Trophoblast cell (in vitro differentiated cells and primary cell): ENCODE data around the gene NAT16.
A peak's percentile ranks its signal among the peaks of the same experiment; 100 is the strongest.

Experiments used
- DNase-seq, 2 donors: peaks; one replicate each; pipeline ENCODE4 v3.0.0-alpha.2; 2016
- H2AFZ ChIP-seq: 2 replicates; pipeline ENCODE4 v1.6.1; 2013; ENCODE audit warnings: low read length, moderate library complexity, mild to moderate bottlenecking; ENCODE audit not compliant: insufficient read depth, poor library complexity
- H2AK5ac ChIP-seq: 2 replicates; pipeline ENCODE4 v1.6.1; 2013; ENCODE audit warnings: mild to moderate bottlenecking, low read length
- H2BK120ac ChIP-seq: 2 replicates; pipeline ENCODE4 v1.6.1; 2013; ENCODE audit warnings: low read length, mild to moderate bottlenecking, moderate library complexity; ENCODE audit not compliant: insufficient read depth, poor library complexity
- H2BK12ac ChIP-seq: 2 replicates; pipeline ENCODE4 v1.6.1; 2013; ENCODE audit warnings: mild to moderate bottlenecking, low read length, moderate library complexity
- H2BK5ac ChIP-seq: 2 replicates; pipeline ENCODE4 v1.6.1; 2013; ENCODE audit warnings: low read length, low read depth, moderate library complexity, mild to moderate bottlenecking; ENCODE audit not compliant: poor library complexity
- H3K14ac ChIP-seq: 2 replicates; pipeline ENCODE4 v1.6.1; 2013; ENCODE audit warnings: mild to moderate bottlenecking, low read length
- H3K18ac ChIP-seq: 2 replicates; pipeline ENCODE4 v1.6.1; 2013; ENCODE audit warnings: mild to moderate bottlenecking, low read length
- H3K23ac ChIP-seq: 2 replicates; pipeline ENCODE4 v1.6.1; 2013; ENCODE audit warnings: low read length
- H3K27ac ChIP-seq: 2 replicates; pipeline ENCODE4 v1.5.1; 2013; ENCODE audit warnings: low read depth, mild to moderate bottlenecking, inconsistent platforms, low read length, moderate library complexity
- H3K27me3 ChIP-seq: 2 replicates; pipeline ENCODE4 v1.6.1; 2013; ENCODE audit warnings: inconsistent platforms, mild to moderate bottlenecking, low read length, moderate library complexity; ENCODE audit not compliant: insufficient read depth
- H3K36me3 ChIP-seq, 2 experiments: 1 replicate in 1 of 2; 2 replicates in 1 of 2; pipeline ENCODE4 v1.6.1; 2013; ENCODE audit warnings: low read length in 2 of 2, mild to moderate bottlenecking in 2 of 2, moderate library complexity in 1 of 2; ENCODE audit not compliant: insufficient read depth in 2 of 2, control insufficient read depth in 1 of 2
- H3K4ac ChIP-seq: 2 replicates; pipeline ENCODE4 v1.6.1; 2013; ENCODE audit warnings: low read depth, mild to moderate bottlenecking, low read length, moderate library complexity
- H3K4me1 ChIP-seq, 2 experiments: 1 replicate in 1 of 2; 2 replicates in 1 of 2; pipeline ENCODE4 v1.6.1; 2013; ENCODE audit warnings: low read length in 2 of 2, mild to moderate bottlenecking in 2 of 2, moderate library complexity in 1 of 2; ENCODE audit not compliant: insufficient read depth in 2 of 2, control insufficient read depth in 1 of 2
- H3K4me2 ChIP-seq: 2 replicates; pipeline ENCODE4 v1.6.1; 2013; ENCODE audit warnings: inconsistent platforms, mild to moderate bottlenecking, low read length, moderate library complexity
- H3K4me3 ChIP-seq: 2 replicates; pipeline ENCODE4 v1.5.1; 2013; ENCODE audit warnings: mild to moderate bottlenecking, low read depth, low read length, inconsistent platforms
- H3K79me1 ChIP-seq: one replicate; pipeline ENCODE4 v1.6.1; 2013; ENCODE audit warnings: low read length
- H3K79me2 ChIP-seq: 2 replicates; pipeline ENCODE4 v1.6.1; 2013; ENCODE audit warnings: low read length, mild to moderate bottlenecking; ENCODE audit not compliant: control insufficient read depth, insufficient read depth, poor library complexity
- H3K9ac ChIP-seq: 2 replicates; pipeline ENCODE4 v1.6.1; 2013; ENCODE audit warnings: mild to moderate bottlenecking, low read length
- H3K9me3 ChIP-seq: 2 replicates; pipeline ENCODE4 v1.6.1; 2013; ENCODE audit warnings: low read depth, mild to moderate bottlenecking, control low read depth, inconsistent platforms, low read length; ENCODE audit not compliant: insufficient read depth
- H4K12ac ChIP-seq: 2 replicates; pipeline ENCODE4 v1.6.1; 2013; ENCODE audit warnings: low read depth, mild to moderate bottlenecking, low read length, moderate library complexity
- H4K8ac ChIP-seq: 2 replicates; pipeline ENCODE4 v1.6.1; 2013; ENCODE audit warnings: low read depth, mild to moderate bottlenecking, low read length, moderate library complexity
- H4K91ac ChIP-seq: one replicate; pipeline ENCODE4 v1.6.1; 2013; ENCODE audit warnings: low read depth, mild to moderate bottlenecking, low read length, moderate library complexity
- WGBS: extraction: QIAGEN DNeasy Blood & Tissue Kit; methylation state at CpG from one replicate; pipeline ENCODE4 v1.1.7; 2013; ENCODE audit warnings: missing lambda C conversion rate; ENCODE audit not compliant: insufficient read length, insufficient coverage; ENCODE audit errors: extremely low coverage; 5-methylcytosine and 5-hydroxymethylcytosine counted together

NAT16 gene

GRCh38 chr7:101164071-101164840, 15.8 kb downstream of the NAT16 start:
- H4K12ac ChIP-seq = no peak overlapping the region

GRCh38 chr7:101163279-101164070, 16.6 kb downstream of the NAT16 start:
- H4K8ac ChIP-seq = no peak overlapping the region
- WGBS = no CpG with 5 or more reads among the region's 92 CpGs
- H3K27ac ChIP-seq = peak overlapping the region; percentile 90

More at GRCh38 chr7:101164071-101164840, 15.8 kb downstream of the NAT16 start:
- Histone ChIP-seq H3K23ac (no peak overlapping the region), H3K9ac (no peak overlapping the region), H4K91ac (peak overlapping the region; percentile 56), H2AK5ac (no peak overlapping the region), H2BK12ac (no peak overlapping the region), H3K27ac (peak overlapping the region; percentile 45), H3K4ac (no peak overlapping the region), H3K4me1 (peaks cover 55 to 75% of the 10 kb centered on the region in 2 experiments), H3K4me2 (peak overlapping the region; percentile 70), H3K9me3 (no peaks in the 10 kb centered on the region), H3K27me3 (peaks cover 9% of the 10 kb centered on the region), H4K8ac (no peak overlapping the region), H3K14ac (no peak overlapping the region), H2BK120ac (no peak overlapping the region), H2BK5ac (no peak overlapping the region), H3K4me3 (peak overlapping the region; percentile 65), H3K79me2 (no peaks in the 10 kb centered on the region), H3K18ac (no peak overlapping the region), H3K79me1 (peaks cover 14% of the 10 kb centered on the region), H2AFZ (peak overlapping the region; percentile 18), H3K36me3 (peaks cover 7% of the 10 kb centered on the region in 2 experiments)
- no CpG with 5 or more reads among the region's 75 CpGs for WGBS
- DNase-seq = peak; percentile 73 to 75

GRCh38 chr7:101162551-101163278, 17.4 kb downstream of the NAT16 start:
- Histone ChIP-seq H4K8ac (peak overlapping the region; percentile 79), H4K91ac (peak overlapping the region; percentile 65), H3K4me1 (peaks cover 51 to 65% of the 10 kb centered on the region in 2 experiments), H3K9me3 (no peaks in the 10 kb centered on the region), H3K27ac (peak overlapping the region; percentile 90), H3K14ac (peak overlapping the region; percentile 76), H2BK12ac (no peak overlapping the region), H3K27me3 (peaks cover 9% of the 10 kb centered on the region), H2AFZ (peak overlapping the region; percentile 57), H3K23ac (no peak overlapping the region), H3K36me3 (peaks cover 15 to 19% of the 10 kb centered on the region in 2 experiments), H2BK5ac (peak overlapping the region; percentile 70), H3K79me1 (peaks cover 14% of the 10 kb centered on the region), H3K18ac (peak overlapping the region; percentile 66), H4K12ac (no peak overlapping the region), H3K9ac (peak overlapping the region; percentile 19), H3K4me3 (peak overlapping the region; percentile 71), H2AK5ac (no peak overlapping the region), H3K4me2 (peak overlapping the region; percentile 90), H3K4ac (peak overlapping the region; percentile 16), H2BK120ac (peak overlapping the region; percentile 34), H3K79me2 (no peaks in the 10 kb centered on the region)
- DNase-seq = peak; percentile 57 to 70
- WGBS = no CpG with 5 or more reads among the region's 74 CpGs

More at GRCh38 chr7:101163279-101164070, 16.6 kb downstream of the NAT16 start:
- DNase-seq = peak; percentile 22 to 41
- Histone ChIP-seq H3K4me1 (peaks cover 51 to 68% of the 10 kb centered on the region in 2 experiments), H3K18ac (no peak overlapping the region), H2BK12ac (no peak overlapping the region), H3K23ac (no peak overlapping the region), H3K14ac (no peak overlapping the region), H3K9ac (no peak overlapping the region), H4K12ac (no peak overlapping the region), H2AFZ (no peak overlapping the region), H4K91ac (peak overlapping the region; percentile 65), H3K36me3 (peaks cover 14% of the 10 kb centered on the region in 2 experiments), H3K79me1 (peaks cover 14% of the 10 kb centered on the region), H2BK5ac (no peak overlapping the region), H3K4me2 (peak overlapping the region; percentile 90), H3K79me2 (no peaks in the 10 kb centered on the region), H3K9me3 (no peaks in the 10 kb centered on the region), H3K27me3 (peaks cover 9% of the 10 kb centered on the region), H2BK120ac (no peak overlapping the region), H3K4ac (no peak overlapping the region), H2AK5ac (no peak overlapping the region), H3K4me3 (peak overlapping the region; percentile 65)
